ENCODE data around the gene ARSD. TPM values are rescaled to one million over a fixed set of nuclear protein-coding genes. Genes with fewer than 3 reads are reported as not detected.

The ARSD gene
- total RNA-seq, 2 experiments from 2014 or later, result 0.98 to 1.2 TPM

DNA sequence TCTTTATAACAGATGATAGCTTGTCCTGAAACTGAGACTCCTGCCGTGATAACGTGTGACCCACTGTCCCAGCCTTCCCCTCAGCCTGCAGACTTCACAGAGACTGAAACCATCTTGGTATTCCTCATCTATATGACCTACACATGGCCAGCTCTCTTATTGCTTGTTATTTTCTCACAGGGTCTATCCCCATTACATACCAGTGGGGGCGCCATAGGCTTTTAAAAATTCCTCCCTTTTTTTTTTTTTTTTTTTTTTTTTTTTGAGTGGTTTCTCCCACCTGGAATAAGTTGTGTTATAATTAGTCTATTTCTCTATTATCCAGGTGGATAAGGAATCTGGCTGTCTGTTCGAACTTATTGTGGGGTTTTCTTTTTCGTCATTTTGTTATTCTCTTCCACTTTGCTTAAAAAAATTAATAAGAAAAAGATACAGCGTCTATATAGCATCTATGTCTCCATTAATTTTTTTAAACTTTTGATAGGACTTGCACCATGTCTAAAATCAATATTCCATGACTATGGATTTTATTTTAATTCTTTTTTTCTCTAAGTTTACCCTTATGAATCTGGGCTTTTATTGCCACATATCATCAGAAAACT, 53.2 kb downstream of the ARSD start:
- Mint-ChIP-seq H3K4me3 (no peak overlapping the region), H3K27ac (no peak overlapping the region), H3K4me1 (ENCODE audit: low read depth) (no peaks in the 10 kb centered on the region), H3K9me3 (no peaks in the 10 kb centered on the region), H3K36me3 (ENCODE audit: low read depth) (no peaks in the 10 kb centered on the region), H3K27me3 (peaks cover 2% of the 10 kb centered on the region)
- ChIA-PET POLR2A (no interaction called here), CTCF (no interaction called here)
- ATAC-seq, result no peak
- TF ChIP-seq, protein P1, sequence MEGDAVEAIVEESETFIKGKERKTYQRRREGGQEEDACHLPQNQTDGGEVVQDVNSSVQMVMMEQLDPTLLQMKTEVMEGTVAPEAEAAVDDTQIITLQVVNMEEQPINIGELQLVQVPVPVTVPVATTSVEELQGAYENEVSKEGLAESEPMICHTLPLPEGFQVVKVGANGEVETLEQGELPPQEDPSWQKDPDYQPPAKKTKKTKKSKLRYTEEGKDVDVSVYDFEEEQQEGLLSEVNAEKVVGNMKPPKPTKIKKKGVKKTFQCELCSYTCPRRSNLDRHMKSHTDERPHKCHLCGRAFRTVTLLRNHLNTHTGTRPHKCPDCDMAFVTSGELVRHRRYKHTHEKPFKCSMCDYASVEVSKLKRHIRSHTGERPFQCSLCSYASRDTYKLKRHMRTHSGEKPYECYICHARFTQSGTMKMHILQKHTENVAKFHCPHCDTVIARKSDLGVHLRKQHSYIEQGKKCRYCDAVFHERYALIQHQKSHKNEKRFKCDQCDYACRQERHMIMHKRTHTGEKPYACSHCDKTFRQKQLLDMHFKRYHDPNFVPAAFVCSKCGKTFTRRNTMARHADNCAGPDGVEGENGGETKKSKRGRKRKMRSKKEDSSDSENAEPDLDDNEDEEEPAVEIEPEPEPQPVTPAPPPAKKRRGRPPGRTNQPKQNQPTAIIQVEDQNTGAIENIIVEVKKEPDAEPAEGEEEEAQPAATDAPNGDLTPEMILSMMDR (IDR thresholded peaks at IDR 0.05), result no peak
- DNase-seq, result no peak
- intact Hi-C loops (cut with micrococcal nuclease), result no loop called here

DNA sequence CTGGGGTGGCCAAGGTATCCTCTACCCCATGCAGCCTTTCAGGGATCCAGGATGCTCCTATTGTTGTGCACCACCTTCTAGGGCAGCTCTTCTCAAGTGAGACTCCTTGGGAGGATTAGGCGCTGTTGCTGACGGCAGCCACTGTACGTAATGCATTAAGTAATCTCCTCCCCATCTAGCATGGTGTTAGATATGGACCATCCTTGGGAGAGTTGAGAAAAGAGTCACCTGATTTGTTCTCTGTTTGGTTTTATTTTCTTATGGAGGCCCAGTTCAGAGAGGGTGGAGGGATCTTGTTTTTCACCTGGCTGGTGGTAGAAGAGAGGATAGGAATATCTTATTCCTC, 54.0 kb downstream of the ARSD start:
- no peak overlapping the region for H3K27ac Mint-ChIP-seq
- H3K27me3 Mint-ChIP-seq, result peaks cover 2% of the 10 kb centered on the region
- no peak for DNase-seq
- intact Hi-C loops (cut with micrococcal nuclease), result no loop called here
- no peaks in the 10 kb centered on the region for H3K4me1 Mint-ChIP-seq (ENCODE audit: low read depth)
- ATAC-seq, result no peak
- CTCF ChIA-PET, result no interaction called here
- TF ChIP-seq, protein P1 (IDR thresholded peaks at IDR 0.05), result no peak
- H3K4me3 Mint-ChIP-seq, result no peak overlapping the region
- POLR2A ChIA-PET, result no interaction called here
- no peaks in the 10 kb centered on the region for H3K36me3 Mint-ChIP-seq (ENCODE audit: low read depth)
- no peaks in the 10 kb centered on the region for H3K9me3 Mint-ChIP-seq

DNA sequence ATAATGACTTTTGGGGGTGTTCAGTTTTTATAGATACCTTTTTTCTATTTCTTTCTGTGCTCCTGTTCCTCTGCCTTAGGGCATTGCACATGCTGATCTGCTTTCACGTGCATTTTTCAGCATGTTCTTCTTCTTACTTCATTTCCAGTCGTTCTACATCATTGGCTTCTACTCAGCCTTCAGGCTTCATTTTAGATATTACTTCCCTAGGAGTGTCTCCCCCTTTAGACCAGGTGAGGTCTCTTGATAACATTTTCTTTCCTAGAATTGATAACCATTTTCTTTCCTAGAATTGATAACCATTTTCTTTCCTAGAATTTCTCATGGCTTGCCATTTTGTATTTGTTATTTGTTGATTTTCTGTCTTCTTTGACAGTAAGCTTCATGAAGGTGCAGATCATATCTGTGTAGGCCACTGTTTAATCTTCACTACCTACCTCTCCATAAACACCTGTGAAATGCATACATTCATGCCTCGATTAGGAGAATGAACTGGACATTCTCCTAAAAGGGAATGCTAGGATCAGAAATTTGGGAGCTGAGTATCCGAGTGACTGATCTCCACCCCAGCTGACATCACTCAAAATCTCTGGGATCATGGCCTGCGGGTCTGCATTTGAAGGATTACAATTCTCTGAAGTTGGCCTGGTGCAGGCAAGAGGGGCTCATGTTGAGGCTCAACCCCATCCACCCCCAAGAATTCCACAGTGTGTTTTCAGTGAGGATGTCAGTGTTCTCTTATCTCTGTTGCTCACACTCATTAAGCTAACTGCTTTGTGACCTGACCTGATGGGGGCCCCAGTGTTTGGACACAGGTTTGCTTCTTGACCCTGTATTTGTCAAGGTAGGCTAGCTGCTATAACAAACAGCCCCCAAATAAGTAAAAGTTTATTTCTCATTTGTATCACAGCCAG, 54.7 kb downstream of the ARSD start:
- Mint-ChIP-seq H3K27me3 (peaks cover 2% of the 10 kb centered on the region), H3K27ac (no peak overlapping the region), H3K4me3 (no peak overlapping the region), H3K4me1 (ENCODE audit: low read depth) (no peaks in the 10 kb centered on the region), H3K9me3 (no peaks in the 10 kb centered on the region), H3K36me3 (ENCODE audit: low read depth) (no peaks in the 10 kb centered on the region)
- TF ChIP-seq, protein P1 (IDR thresholded peaks at IDR 0.05), result no peak
- ChIA-PET POLR2A (no interaction called here), CTCF (no interaction called here)
- intact Hi-C loops (cut with micrococcal nuclease), result no loop called here
- ATAC-seq, result no peak
- DNase-seq, result no peak

DNA sequence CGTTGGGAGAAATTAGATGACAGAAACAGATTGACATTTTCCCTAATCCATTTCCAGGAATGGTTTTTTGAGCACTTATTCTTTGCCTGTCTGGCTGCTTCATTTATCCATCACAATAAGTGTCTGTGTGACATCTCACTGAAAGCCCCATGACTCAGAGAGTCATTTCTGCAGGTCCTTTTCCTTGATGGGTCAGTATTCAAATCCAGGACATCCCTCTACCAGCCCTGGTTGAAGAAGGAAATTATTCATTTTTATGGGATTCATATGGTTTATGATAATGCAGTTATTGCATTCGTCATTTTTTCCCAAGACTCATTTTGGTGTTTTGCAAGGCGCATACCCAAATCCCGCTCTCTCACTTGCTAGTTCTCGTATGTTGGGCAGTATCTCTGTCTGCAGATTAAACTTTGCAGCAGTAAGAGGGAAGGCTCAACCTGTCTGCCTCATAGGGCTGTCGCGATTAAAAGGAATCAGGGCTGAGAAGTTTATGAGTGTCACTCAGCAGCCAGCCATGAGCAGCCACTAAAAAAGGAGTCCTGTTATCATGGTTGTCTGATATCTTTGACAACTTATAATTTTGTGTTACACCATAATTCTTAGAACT, 56.4 kb downstream of the ARSD start:
- Mint-ChIP-seq H3K27ac (no peak overlapping the region), H3K4me3 (no peak overlapping the region), H3K4me1 (ENCODE audit: low read depth) (no peaks in the 10 kb centered on the region), H3K36me3 (ENCODE audit: low read depth) (no peaks in the 10 kb centered on the region), H3K27me3 (peaks cover 2% of the 10 kb centered on the region), H3K9me3 (no peaks in the 10 kb centered on the region)
- TF ChIP-seq, protein P1 (IDR thresholded peaks at IDR 0.05), result no peak
- intact Hi-C loops (cut with micrococcal nuclease), result no loop called here
- CTCF ChIA-PET, result no interaction called here
- POLR2A ChIA-PET, result no interaction called here
- DNase-seq (no peak), ATAC-seq (no peak)

DNA sequence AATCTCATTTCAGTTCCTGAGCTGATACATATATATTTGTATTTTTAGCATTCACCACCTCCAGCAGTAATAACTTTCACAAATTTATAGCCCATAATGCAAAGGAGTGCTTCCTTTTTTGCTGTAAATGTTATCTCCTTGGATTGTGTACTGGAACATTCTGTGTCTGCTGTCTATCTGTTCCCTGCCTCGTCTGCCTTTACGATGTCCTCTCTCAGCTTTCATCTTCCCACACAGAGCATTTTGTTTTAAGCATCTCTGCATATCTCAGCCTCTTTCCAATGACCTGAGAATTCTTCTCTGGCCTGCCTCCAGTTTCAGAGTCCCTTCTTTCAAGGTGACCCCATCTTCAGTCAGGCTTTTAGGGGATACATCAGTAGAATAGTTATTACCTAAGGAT, 57.3 kb downstream of the ARSD start:
- Mint-ChIP-seq H3K27ac (no peak overlapping the region), H3K36me3 (ENCODE audit: low read depth) (no peaks in the 10 kb centered on the region), H3K9me3 (no peaks in the 10 kb centered on the region), H3K4me1 (ENCODE audit: low read depth) (no peaks in the 10 kb centered on the region), H3K4me3 (no peak overlapping the region), H3K27me3 (peaks cover 2% of the 10 kb centered on the region)
- intact Hi-C loops (cut with micrococcal nuclease), result no loop called here
- ChIA-PET CTCF (no interaction called here), POLR2A (no interaction called here)
- TF ChIP-seq, protein P1 (IDR thresholded peaks at IDR 0.05), result no peak
- ATAC-seq (no peak), DNase-seq (no peak)

All from activated CD8-positive, alpha-beta T cell treated with anti-CD3 and anti-CD28 coated beads for 36 hours (primary cell).